ENCODE results near the gene ZNF215.
A peak's percentile ranks its signal among the peaks of the same experiment; 100 is the strongest.
"Not testable (repeated sequence)": the region's sequence is repeated elsewhere in the genome, so short reads cannot be mapped to it uniquely, and the experiment has no call there.

The ZNF215 gene

GRCh38 chr11:6926208-6927029, at the start of gene ZNF215:
Gene ZNF215 (plus strand): TSS chr11:6926426. CDS start chr11:6932273, 5,847 bp downstream.
- DNase-seq = peak; percentile 84

GRCh38 chr11:6876914-6877313, 49.3 kb upstream of the ZNF215 start:
- DNase-seq = no peak

GRCh38 chr11:6882751-6883150, 43.5 kb upstream of the ZNF215 start:
- DNase-seq = no peak

- not testable (repeated sequence) for DNase-seq
Observed at GRCh38 chr11:6887711-6888110, 38.5 kb upstream of the ZNF215 start.

- DNase-seq = no peak
Observed at GRCh38 chr11:6888830-6889229, 37.4 kb upstream of the ZNF215 start.

GRCh38 chr11:6889835-6890234, 36.4 kb upstream of the ZNF215 start:
- DNase-seq = no peak

- no peak for DNase-seq
Observed at GRCh38 chr11:6892400-6892799, 33.8 kb upstream of the ZNF215 start, which contains the start of gene OR2D2. Gene OR2D2 (minus strand): TSS chr11:6892500. CDS start chr11:6892500, 0 bp downstream.

- DNase-seq = no peak
Observed at GRCh38 chr11:6894097-6894496, 32.1 kb upstream of the ZNF215 start.

- DNase-seq = no peak
Observed at GRCh38 chr11:6895010-6895409, 31.2 kb upstream of the ZNF215 start.

- no peak for DNase-seq
Observed at GRCh38 chr11:6898911-6899310, 27.3 kb upstream of the ZNF215 start.

- DNase-seq = peak; percentile 2
Observed at GRCh38 chr11:6900327-6900999, 25.8 kb upstream of the ZNF215 start.

GRCh38 chr11:6904804-6905203, 21.4 kb upstream of the ZNF215 start:
- DNase-seq = not testable (repeated sequence)

GRCh38 chr11:6911378-6911777, 14.8 kb upstream of the ZNF215 start:
- DNase-seq = no peak

- no peak for DNase-seq
Observed at GRCh38 chr11:6911948-6912347, 14.3 kb upstream of the ZNF215 start.

- no peak for DNase-seq
Observed at GRCh38 chr11:6919698-6920097, 6.5 kb upstream of the ZNF215 start.

- no peak for DNase-seq
Observed at GRCh38 chr11:6920702-6921101, 5.5 kb upstream of the ZNF215 start, which contains the start of gene OR2D3. Gene OR2D3 (plus strand): TSS chr11:6921002. CDS start chr11:6921002, 0 bp downstream.

GRCh38 chr11:6925007-6925577, 1.1 kb upstream of the ZNF215 start:
- no peak for DNase-seq

- peak; percentile 9 for DNase-seq
Observed at GRCh38 chr11:6925636-6926207, 504 bp upstream of the ZNF215 start.

GRCh38 chr11:6927030-6927617, 898 bp downstream of the ZNF215 start:
- no peak for DNase-seq

- no peak for DNase-seq
Observed at GRCh38 chr11:6928916-6929315, 2.7 kb downstream of the ZNF215 start.

GRCh38 chr11:6931146-6931713, 5.0 kb downstream of the ZNF215 start:
- peak; percentile 13 for DNase-seq

- no peak for DNase-seq
Observed at GRCh38 chr11:6932145-6932544, 5.9 kb downstream of the ZNF215 start.

- no peak for DNase-seq
Observed at GRCh38 chr11:6941970-6942369, 15.7 kb downstream of the ZNF215 start.

All from fibroblast of upper back skin (primary cell).